ENCODE data around the gene MT1H.

GRCh38 chr16:56637814-56638750 is 31.5 kb upstream of the MT1H start, which contains the start of gene MT1A:
- TF ChIP-seq CTCF (conservative IDR thresholded peaks at IDR 0.05) (no peak), ZFX (IDR thresholded peaks at IDR 0.05) (no peak)
